ENCODE data around the gene IMPG2. TPM values are rescaled to one million over a fixed set of nuclear protein-coding genes. Genes with fewer than 3 reads are reported as not detected.

Gene IMPG2
- total RNA-seq, 4 donors from 2014 or later: 0.62 to 0.96 (median 0.81) TPM

DNA sequence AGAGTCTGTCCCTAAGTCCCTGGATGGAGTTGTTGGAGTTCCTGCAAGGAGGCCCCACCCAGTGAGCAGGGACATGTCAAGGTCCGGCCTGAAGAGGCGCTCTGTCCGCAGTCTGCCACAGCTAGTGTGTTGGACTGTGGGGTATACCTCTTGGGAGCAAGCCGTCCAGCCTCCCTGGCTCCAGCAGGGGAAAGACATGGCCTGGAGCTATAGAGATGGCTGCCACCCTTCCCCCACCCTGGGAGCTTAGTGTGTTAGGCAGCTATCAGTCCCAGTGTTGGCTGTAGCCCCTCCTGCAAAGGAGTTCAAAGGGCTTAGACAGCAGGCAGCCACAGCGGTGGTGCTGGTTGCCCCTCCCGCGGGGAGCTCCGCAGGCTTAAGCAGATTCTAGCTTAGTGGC lies 20.3 kb downstream of the IMPG2 start:
- Histone ChIP-seq H3K36me3 (no peaks in the 10 kb centered on the region), H3K4me3 (no peak overlapping the region), H3K9me3 (no peaks in the 10 kb centered on the region), H3K4me1 (no peaks in the 10 kb centered on the region), H3K27me3 (no peaks in the 10 kb centered on the region), H3K27ac (no peak overlapping the region)
- WGBS, 2 donors (ENCODE audit: low coverage in 1 of 2): no CpG with 5 or more reads among the region's 8 CpGs
- no peak for ATAC-seq
- TF ChIP-seq, protein P1, sequence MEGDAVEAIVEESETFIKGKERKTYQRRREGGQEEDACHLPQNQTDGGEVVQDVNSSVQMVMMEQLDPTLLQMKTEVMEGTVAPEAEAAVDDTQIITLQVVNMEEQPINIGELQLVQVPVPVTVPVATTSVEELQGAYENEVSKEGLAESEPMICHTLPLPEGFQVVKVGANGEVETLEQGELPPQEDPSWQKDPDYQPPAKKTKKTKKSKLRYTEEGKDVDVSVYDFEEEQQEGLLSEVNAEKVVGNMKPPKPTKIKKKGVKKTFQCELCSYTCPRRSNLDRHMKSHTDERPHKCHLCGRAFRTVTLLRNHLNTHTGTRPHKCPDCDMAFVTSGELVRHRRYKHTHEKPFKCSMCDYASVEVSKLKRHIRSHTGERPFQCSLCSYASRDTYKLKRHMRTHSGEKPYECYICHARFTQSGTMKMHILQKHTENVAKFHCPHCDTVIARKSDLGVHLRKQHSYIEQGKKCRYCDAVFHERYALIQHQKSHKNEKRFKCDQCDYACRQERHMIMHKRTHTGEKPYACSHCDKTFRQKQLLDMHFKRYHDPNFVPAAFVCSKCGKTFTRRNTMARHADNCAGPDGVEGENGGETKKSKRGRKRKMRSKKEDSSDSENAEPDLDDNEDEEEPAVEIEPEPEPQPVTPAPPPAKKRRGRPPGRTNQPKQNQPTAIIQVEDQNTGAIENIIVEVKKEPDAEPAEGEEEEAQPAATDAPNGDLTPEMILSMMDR (IDR thresholded peaks at IDR 0.05): no peak
- TF ChIP-seq POLR2A (IDR thresholded peaks at IDR 0.05) (no peak), EP300 (IDR thresholded peaks at IDR 0.05) (no peak), POLR2AphosphoS5 (IDR thresholded peaks at IDR 0.05) (no peak)

DNA sequence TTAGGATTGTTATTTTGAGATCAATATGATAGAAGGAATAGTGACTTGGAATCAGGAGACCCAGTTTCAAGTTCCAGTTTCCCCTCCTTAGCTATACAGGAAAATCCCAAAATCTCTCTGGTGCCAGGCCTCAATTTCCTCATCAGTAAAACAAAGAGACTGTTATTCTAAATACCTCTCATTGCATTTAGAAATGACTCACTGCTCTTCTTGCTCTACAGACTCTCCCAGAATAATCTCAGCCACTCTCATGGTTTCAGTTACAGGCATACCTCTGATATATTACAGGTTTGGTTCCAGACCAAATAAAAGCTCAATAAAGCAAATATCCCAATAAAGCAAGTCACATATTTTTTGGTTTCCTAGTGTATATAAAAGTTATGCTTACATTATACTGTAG lies 28.3 kb downstream of the IMPG2 start:
- Histone ChIP-seq H3K4me1 (no peaks in the 10 kb centered on the region), H3K27me3 (no peaks in the 10 kb centered on the region), H3K4me3 (no peak overlapping the region), H3K27ac (no peak overlapping the region), H3K36me3 (no peaks in the 10 kb centered on the region), H3K9me3 (no peaks in the 10 kb centered on the region)
- TF ChIP-seq EP300 (IDR thresholded peaks at IDR 0.05): no peak
- no peak for TF ChIP-seq POLR2A (IDR thresholded peaks at IDR 0.05)
- TF ChIP-seq, protein P1 (IDR thresholded peaks at IDR 0.05): no peak
- TF ChIP-seq POLR2AphosphoS5 (IDR thresholded peaks at IDR 0.05): no peak
- ATAC-seq: no peak

DNA sequence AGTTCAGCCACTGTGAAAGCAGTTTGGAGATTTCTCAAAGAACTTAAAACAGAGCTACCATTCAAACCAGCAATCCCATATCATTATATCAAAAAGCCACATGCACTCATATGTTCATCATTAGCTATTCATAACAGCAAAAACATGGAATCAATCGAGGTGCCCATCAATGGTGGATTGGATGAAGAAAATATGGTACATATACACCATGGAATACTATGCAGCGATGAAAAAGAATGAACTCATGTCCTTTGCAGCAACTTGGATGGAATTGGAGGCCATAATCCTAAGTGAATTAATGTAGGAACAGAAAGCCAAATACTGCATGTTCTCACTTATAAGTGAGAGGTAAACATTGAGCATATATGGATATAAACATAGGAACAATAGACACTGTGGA lies 32.1 kb downstream of the IMPG2 start:
- no peaks in the 10 kb centered on the region for H3K9me3 ChIP-seq
- no peaks in the 10 kb centered on the region for H3K36me3 ChIP-seq
- ATAC-seq: no peak
- TF ChIP-seq EP300 (IDR thresholded peaks at IDR 0.05) (no peak), POLR2AphosphoS5 (IDR thresholded peaks at IDR 0.05) (no peak), POLR2A (IDR thresholded peaks at IDR 0.05) (no peak)
- TF ChIP-seq, protein P1 (IDR thresholded peaks at IDR 0.05): no peak
- no peak overlapping the region for H3K4me3 ChIP-seq
- H3K4me1 ChIP-seq: no peaks in the 10 kb centered on the region
- no peak overlapping the region for H3K27ac ChIP-seq
- WGBS, 2 donors (ENCODE audit: low coverage in 1 of 2): 90 to 95% methylated on average over 2 of the region's 2 CpGs
- H3K27me3 ChIP-seq: no peaks in the 10 kb centered on the region

DNA sequence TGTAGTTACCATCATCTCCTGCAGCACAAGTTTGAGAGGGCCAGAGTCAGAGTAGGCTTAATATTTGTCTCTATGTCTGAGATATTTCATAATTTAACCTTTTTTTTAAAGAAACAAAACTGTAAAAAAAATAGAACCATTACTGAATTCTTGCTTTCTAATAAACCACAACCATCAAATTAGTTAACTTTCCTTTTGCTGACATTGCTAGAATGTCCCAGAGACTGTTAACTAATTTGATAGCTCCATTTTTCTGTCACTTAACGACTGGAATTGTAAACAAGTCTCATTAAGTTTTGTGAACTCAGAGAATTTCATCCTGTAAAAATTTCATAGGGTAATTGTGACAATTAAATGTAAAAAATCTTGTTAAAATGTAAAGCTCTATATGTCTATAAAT lies 35.6 kb downstream of the IMPG2 start:
- WGBS, 2 donors (ENCODE audit: low coverage in 1 of 2): 54 to 82% methylated on average over 1 of the region's 1 CpG
- TF ChIP-seq, protein P1 (IDR thresholded peaks at IDR 0.05): no peak
- TF ChIP-seq POLR2AphosphoS5 (IDR thresholded peaks at IDR 0.05) (no peak), POLR2A (IDR thresholded peaks at IDR 0.05) (no peak), EP300 (IDR thresholded peaks at IDR 0.05) (no peak)
- no peaks in the 10 kb centered on the region for H3K27me3 ChIP-seq
- no peak for ATAC-seq
- no peak overlapping the region for H3K27ac ChIP-seq
- no peaks in the 10 kb centered on the region for H3K9me3 ChIP-seq
- H3K4me3 ChIP-seq: no peak overlapping the region
- H3K36me3 ChIP-seq: no peaks in the 10 kb centered on the region
- H3K4me1 ChIP-seq: no peaks in the 10 kb centered on the region

DNA sequence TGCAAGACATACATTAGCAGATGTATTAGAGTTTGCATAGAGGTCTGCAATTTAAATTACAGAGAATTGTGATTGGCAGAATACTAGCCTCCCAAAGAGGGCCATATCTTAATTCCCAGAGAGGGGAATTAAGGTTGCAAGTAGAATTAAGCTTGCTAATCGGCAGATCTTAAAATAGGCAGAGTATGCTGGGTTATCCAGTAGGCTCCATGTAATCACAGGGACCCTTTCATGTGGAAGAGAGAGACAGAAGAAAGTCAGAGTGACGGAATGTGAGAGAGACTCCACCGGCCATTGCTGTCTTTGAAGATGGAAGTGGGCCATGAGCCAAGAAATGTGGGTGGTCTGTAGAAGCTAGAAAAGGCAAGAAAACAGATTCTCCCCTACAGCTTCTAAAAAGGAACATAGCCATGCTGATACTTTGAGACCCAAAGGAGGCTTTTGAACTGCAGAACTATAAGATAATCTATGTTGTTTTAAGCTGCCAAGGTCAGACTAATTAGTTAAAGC lies 38.8 kb downstream of the IMPG2 start:
- Histone ChIP-seq H3K4me1 (no peaks in the 10 kb centered on the region), H3K4me3 (no peak overlapping the region), H3K9me3 (no peaks in the 10 kb centered on the region), H3K36me3 (no peaks in the 10 kb centered on the region), H3K27ac (no peak overlapping the region), H3K27me3 (no peaks in the 10 kb centered on the region)
- WGBS, 2 donors (ENCODE audit: low coverage in 1 of 2): 58 to 63% methylated on average over 3 of the region's 3 CpGs
- TF ChIP-seq EP300 (IDR thresholded peaks at IDR 0.05): no peak
- TF ChIP-seq POLR2A (IDR thresholded peaks at IDR 0.05): no peak
- no peak for TF ChIP-seq POLR2AphosphoS5 (IDR thresholded peaks at IDR 0.05)
- TF ChIP-seq, protein P1 (IDR thresholded peaks at IDR 0.05): no peak
- no peak for ATAC-seq
